GM18508 (cell line): ENCODE measurements around the gene SLC6A8.
"Not testable (repeated sequence)": the region's sequence is repeated elsewhere in the genome, so short reads cannot be mapped to it uniquely, and the experiment has no call there.

Experiments
- ATAC-seq: cut with Tn5 transposase; IDR thresholded peaks from one replicate; pipeline ENCODE4 v1.9.1; 2021; ENCODE audit warnings: moderate number of reproducible peaks; ENCODE audit not compliant: insufficient read depth, unreplicated experiment

SLC6A8 gene

GRCh38 chrX:153742111-153742510 is 54.4 kb downstream of the SLC6A8 start:
- ATAC-seq: not testable (repeated sequence)

DNA sequence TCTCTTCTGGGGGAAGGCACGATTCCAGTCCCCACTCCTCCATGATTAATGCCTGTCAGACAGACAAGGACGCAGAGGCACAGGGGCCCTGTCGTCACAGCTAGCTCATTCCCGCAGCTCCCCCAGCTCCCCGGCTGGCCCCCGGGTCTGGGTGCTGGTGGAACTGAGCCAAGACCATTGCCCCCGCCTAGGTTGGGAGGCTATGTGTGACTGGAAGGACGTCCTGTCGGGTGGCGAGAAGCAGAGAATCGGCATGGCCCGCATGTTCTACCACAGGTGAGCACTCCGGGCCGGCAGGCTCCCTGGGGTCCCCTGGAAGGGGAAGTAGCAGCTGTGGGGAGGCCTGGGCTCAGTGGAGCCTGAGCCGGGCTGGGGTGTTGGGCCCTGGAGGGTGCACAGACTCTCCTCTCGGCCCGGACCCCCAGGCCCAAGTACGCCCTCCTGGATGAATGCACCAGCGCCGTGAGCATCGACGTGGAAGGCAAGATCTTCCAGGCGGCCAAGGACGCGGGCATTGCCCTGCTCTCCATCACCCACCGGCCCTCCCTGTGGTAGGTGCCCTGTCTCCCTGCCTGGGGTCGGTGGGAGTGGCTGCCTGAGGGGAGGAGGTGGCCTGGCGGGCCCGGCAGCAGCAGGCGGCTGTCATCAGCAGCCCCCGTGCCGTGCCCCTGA is 55.2 kb downstream of the SLC6A8 start:
- not testable (repeated sequence) for ATAC-seq

- ATAC-seq: not testable (repeated sequence)
These were observed 55.9 kb downstream of the SLC6A8 start for GRCh38 chrX:153743468-153744209.

GRCh38 chrX:153744210-153745066 is 56.7 kb downstream of the SLC6A8 start:
- no peak for ATAC-seq

DNA sequence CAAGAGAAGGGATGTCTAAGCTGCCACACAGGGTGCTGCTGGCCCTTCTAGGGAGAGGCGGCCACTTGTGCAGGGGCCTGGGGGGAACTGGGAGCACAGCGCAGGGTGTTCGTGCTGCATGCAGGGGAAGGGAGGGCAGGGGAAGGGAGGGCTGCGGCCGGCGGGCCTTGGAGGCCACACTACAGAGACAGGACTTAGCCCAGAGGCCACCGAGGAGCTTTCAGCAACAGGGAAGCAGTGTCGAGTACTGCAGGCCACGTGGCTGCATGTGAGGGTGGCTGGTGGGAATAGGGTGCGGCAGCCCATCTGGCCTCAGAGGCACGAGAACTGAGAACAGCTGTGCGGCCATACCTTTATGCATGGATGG is 57.3 kb downstream of the SLC6A8 start:
- ATAC-seq: not testable (repeated sequence)
